GM21515 (cell line): ENCODE results near the gene STRADB.
"Not testable (repeated sequence)": the region's sequence is repeated elsewhere in the genome, so short reads cannot be mapped to it uniquely, and the experiment has no call there.

ENCODE experiments used
- ATAC-seq: cut with Tn5 transposase; IDR thresholded peaks from one replicate; pipeline ENCODE4 v1.9.1; 2021; ENCODE audit not compliant: unreplicated experiment

STRADB gene

DNA sequence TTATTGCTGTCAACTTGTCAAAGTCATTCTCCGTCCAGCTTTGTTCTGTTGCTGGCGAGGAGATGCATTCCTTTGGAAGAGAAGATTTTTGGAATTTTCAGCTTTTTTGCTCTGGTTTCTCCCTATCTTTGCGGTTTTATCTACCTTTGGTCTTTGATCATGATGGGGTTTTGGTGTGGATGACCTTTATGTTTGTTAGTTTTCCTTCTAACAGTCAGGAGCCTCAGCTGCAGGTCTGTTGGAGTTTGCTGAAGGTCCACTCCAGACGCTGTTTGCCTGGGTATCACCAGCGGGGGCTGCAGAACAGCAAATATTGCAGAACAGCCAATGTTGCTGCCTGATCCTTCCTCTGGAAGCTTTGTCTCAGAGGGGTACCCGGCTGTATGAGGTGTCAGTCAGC, 21.7 kb upstream of the STRADB start:
- not testable (repeated sequence) for ATAC-seq

DNA sequence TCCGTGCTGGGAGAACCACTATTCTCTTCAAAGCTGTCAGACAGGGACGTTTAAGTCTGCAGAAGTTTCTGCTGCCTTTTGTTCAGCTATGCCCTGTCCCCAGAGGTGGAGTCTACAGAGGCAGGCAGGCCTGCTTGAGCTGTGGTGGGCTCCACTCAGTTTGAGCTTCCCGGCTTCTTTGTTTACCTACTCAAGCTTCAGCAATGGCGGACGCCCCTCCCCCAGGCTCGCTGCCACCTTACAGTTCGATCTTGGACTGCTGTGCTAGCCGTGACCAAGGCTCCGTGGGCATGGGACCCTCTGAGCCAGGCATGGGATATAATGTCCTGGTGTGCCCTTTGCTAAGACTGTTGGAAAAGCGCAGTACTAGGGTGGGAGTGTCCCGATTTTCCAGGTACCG, 21.2 kb upstream of the STRADB start:
- ATAC-seq = not testable (repeated sequence)

DNA sequence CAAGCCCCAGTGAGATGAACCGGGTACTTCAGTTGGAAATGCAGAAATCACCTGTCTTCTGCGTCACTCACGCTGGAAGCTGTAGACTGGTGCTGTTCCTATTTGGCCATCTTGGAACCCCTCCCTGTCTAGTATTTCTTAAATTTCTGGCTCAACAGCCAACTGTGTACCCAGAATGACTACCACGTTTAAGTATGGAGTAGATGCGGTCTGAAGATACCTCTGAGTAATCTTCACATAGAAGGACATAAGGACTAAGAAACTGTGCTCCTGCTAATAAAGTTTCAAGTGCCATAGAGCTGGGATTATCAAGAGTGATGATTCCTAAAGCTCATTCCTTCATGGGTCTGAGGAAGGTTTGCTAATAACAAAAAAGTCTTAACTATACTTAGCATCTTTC, 20.7 kb upstream of the STRADB start:
- ATAC-seq = no peak

DNA sequence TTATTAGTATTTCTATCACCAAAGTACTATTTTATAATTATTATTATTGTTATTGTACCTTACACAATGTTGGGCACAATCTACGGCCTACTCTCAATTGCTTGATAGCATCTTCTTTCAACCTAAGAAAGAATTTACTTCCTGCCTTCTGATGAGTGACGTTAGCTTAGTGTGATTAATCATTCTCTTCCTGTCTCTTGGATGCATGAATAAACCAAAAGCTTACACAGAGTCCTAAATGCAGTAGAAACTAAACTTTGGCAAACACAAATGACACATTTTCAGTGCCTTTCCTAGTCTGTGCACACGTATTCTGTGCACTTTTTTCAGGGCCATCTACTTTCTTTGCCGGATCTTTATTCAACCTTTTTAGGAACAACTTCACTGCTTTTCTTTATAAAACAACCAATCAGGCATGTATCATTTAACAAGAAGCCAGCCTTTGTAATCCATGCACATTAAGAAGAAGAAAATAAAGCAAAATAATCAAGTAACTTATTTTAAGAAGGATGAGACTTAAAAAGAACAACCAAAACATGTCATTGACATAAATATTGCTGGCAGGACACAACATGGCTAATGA, 19.4 kb upstream of the STRADB start:
- no peak for ATAC-seq

DNA sequence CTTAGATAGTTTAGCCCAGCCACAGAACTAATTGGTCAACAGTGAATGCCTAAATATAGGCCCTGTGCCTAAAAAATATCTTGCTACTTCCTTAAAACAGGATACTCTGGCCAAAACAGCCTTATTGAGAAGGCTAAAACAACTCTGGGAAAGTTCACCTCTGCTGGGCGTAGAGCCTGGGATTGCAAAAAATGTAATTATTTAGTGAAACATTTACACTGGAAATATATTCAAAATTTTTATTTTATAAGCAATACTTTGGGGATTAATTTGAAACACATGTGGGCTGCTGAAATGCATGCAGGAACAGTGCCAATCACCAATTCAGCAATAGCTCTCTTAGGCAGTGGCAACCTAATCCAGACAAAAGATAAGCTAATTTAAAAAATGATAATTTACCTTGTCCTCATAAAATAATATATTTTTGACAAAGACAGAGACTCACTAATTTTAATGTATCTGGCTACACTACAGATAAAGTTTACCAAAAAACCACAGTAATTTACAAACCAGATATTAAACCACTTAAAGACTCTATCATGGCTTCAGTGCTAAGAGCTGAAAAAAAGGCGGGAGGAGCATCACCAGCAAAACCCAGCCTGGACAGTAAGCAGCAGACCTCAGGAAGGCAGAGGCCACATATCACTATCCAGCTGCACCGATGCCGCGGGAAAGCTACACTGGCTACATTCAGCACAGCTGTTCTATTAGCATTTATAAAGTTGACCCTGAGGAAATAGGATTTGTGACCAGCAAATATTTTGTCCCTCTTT, 18.7 kb upstream of the STRADB start:
- ATAC-seq = no peak

DNA sequence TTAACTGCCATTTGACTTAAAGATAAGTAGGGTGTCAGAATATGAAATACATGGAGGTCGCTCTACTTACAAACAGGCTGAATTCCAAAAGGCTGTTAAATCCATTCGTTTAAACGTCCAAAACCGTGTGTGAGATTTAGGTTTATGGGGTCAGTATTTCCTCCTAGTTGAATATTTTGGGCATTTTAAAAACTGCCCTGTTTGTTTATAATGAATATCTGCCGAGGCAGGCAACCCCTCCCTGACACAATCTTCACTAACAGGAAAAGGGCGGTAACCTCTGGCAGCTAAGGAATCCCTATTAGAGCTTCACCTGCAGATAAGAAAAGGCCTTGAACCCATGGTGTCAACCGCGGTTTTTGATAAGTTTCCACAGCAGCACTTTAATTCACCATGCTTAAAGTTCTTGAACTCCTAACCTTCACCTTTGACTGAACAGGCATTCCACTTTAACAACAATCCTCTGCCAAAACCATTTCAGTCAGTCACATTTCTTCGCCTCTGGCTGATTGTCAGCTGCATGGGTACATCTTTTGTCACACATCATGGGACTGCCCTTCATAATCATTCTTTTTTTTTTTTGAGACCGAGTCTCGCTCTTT, 18.0 kb upstream of the STRADB start:
- ATAC-seq = no peak

DNA sequence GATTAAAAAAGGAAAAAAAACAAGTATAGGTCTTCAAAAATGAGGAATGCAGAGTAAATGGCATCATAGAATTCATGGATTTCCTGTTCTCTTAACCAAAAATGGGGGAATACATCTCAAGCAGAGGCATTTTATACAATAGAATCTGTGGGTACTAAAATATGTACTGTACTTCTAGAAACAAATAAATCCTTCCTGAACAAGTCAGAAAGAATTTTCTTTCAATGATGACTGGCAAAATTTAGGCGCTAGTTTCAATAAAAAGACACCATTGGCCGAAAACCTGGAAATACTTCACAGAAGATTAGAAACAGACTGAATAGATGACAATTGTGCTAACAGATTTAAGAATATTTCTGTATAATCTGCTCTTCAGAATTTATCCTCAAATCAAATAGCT, 15.4 kb upstream of the STRADB start:
- no peak for ATAC-seq

DNA sequence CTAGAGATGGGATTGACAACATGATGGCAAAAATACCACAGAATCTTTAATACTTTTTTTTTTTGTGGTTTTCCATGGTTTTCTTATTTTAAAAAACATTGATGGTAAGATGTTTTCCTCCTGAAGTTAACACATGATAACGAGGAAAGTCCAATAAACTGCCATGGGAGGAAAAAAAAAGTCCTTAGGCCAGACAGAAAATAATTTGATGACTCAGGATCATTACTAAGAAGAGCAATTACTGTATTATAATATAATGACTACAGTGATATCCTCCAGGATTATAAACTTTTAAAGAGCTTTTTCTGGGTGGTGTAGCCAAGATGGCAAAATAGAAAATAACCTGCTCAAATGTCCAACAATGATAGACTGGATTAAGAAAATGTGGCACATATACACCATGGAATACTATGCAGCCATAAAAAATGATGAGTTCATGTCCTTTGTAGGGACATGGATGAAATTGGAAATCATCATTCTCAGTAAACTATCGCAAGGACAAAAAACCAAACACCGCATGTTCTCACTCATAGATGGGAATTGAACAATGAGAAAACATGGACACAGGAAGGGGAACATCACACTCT, 12.1 kb upstream of the STRADB start:
- ATAC-seq = not testable (repeated sequence)

DNA sequence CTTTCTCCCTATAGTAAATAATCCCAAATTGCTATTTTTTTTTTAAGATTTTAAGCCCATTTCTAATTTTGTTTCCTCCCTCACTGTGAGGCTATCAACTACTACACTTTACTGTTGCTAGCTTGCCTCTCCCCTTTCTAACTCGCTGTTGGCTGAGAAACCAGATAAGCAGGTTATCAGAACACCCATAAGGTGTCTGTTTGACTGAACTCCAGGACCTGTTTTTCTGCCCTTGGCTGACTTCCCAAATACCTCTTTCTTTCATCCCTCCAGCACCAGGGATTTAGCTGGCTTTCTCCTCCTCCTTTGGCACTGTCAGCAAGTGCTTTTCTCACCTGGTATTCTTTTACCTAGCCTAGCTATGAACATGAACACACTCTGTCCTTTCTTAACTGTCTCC, 11.4 kb upstream of the STRADB start:
- ATAC-seq = no peak

DNA sequence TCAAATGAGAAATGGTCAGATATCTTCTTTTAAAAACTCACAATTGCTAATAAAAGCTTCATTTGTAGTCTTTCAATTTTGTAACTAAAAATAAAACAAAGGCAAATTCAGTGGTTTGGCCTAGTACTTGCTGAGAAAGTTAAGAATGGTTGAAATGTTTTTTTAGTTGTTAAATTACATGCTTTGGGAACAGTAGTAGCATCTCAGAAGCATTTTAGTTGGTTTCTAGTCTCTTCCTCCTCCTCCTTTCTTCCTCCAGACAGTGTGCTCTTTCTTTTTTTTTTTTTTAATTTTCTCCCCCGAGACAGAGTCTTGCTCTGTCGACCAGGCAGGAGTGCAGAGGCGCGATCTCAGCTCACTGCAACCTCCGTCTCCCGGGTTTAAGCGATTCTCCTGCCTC, 10.1 kb upstream of the STRADB start:
- ATAC-seq = no peak

DNA sequence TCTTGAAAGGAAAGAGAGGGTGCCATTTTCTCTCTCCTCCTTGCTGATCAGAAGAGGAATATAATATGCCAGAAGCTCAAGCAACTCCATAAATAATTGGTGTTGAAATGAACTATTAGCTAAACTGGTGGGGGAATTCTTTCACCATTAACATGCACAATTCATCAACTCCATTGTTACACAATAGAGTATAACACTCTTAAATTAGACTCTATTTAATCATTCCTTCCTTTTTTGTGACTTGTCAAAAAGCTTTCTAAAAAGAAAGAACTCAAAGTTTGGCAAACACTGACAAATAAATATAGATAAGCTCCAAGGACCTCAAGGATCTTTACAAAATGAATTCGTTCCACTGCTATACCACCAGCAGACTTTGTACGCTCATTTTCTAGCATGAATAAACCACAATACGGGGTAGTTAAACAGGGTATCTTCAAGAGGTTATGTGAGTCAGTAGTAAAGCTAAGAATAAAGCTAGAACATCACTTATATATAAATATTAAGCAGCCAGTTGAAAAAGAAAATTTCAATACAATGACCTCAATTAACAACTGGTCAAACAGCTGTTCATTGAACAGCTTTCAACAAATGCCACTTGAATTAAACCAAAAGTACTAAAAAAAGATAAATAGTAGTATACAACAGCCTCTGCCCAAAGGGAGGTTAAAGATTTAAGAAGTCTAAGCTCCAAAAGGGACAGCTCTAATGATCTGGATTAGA, 6.6 kb upstream of the STRADB start:
- ATAC-seq = no peak

DNA sequence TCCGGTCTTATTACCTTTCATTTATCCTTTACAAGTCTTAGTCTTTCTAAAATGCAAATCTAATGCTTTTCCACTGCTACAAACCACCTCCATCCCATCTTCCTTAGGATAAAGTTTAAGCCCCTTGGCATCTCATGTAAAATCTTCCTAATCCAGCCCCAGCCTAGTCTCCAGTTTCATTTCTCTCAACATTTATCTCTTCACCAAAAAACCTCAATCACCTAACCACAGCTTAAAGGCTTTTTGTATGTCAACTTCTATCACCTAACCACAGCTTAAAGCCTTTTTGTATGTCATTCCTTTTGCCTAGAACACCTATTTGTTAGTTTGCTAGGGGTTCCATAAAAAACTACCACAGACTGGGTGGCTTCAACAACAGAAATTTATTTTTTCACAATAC, 4.5 kb upstream of the STRADB start:
- ATAC-seq = no peak

DNA sequence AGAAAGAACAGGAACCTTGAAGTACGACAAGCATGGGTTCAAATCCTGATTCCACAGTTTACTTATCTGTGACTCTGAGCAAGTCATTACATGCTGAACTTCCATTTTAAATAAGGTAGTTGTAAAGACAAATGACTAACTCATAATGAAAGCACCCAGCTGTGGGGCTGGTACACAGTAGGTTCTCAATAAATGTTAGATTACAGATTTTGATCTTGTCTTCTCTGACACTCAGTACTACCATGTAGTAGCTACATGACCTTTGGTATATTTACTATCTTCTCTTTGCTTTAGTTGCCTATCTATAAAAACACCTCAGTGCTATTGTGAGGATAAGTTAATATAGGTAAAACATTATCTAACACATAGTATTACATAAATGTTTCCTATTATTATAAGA, 3.5 kb upstream of the STRADB start:
- no peak for ATAC-seq

DNA sequence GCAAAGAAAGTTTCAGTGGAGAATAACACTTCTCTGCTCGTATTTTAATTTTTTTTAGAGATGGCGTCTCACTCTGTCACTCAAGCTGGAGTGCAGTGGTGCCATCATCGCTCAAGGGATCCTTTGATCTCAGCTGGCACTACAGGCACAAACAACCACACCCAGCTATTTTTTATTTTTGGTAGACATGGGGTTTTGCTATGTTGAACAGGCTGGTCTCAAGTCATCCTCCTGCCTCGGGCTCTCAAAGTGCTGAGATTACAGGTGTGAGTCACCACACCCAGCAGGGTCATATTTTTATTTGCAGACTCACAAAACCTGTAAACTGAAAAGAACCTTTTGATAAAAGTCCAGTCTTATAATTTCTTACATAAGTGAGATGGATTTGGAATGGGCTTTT, 2.8 kb upstream of the STRADB start:
- ATAC-seq = no peak

DNA sequence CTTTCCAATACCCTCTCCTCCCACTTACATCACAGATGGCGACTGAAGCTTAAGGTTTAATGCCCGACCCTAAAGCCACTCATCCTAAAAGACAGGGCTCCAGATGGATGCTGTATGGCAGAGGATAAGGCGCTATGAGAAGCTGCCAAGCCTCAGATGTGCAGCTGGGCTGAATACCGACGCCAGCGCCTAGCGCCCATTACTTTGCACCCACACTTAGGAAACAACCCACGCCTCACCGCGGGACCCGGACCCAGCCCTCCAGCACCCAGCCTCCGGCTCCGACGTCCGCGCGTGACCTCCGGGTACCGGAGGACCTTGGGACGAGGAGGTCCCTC, 617 bp upstream of the STRADB start:
- peak; percentile 32 for ATAC-seq

DNA sequence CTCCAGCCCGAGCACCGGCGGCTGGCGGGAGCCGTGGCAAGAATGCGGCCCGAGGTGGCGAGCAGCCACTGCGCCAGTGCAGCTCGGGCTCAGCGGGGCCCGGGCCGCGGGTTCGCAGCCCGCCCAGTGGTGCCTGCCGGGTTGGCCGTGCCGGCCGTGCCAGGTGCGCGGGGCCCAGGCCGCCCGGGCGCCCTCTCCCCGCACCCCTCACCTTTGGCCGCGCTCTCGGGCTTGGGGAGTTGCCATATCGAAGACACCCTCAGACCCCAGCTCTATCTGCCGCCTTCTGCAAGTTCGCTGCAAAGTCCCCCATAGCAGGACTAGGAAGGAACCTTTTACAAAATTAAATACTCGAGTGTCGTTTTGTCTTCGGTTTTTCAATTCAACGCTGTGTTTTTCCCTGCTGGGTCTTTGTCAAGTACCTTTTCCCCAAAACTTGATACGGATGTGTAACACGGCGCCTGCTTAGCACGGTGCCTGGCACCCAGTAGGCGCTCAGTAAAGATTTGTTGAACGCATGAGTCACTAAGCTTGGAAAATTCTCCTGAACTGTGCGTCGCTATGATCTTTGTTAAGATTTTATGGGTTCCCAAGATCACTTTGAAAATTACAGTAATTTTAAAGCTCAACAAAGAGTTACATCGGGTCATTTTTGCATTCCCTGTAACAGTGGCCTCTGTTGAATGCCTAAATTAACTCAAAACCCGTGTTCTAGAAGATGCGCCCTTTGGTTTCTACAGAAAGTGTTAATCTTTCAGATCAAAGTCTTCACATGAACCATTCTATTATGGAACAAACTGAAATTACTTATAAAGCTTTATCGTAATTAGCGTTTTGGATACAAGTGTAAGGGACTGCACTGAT, 750 bp downstream of the STRADB start:
- ATAC-seq = peak; percentile 30

DNA sequence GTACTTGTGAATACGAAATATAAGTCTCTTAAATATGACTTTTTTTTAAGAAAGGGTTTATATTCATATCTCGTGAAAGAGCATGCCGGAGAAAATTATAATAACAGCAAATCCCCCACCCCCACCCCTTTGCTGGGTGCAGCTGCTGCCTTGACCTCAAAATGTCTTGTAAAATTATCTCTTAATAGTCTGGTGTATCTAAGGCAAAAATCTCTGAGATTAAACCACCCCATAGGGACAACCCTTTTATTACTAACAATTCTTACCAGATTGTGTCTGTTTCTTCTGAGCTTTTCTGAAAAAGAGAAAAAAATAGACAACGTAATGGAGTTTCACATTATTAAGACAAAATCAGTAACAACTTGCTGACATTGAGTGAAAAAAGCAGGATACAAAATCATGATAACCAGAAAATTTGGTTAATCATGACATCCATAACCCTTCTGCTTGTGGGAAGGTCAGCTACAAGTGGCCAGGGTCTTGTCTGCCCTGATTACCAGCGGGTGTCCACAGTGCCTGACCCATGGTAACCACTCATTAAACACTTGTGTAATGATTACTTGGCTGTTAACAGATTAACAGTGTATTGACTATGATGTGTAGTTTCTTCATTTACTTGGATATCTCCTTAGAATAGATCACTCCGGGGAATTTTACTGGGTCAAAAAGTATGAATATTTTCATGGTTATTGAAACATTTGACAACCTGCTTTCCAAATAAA, 1.5 kb downstream of the STRADB start:
- ATAC-seq = no peak

DNA sequence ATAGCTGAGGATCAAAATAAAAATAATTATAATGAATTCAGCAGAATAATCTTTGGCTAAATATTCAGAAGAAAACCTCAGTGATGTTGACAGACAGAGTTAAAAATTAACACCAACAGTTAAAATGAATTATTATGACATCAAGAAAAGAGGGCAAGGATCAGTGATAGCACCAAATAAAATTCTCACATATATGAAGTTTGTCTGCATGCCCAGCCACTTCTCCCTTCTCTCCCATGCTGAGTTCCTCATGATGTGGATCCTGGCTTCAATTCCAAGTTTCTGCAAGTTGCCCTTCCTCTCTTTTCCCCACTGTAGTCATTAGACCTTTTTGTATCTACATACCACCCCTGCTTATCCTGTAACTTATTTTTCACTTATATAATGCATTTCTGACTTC, 6.8 kb downstream of the STRADB start:
- no peak for ATAC-seq

DNA sequence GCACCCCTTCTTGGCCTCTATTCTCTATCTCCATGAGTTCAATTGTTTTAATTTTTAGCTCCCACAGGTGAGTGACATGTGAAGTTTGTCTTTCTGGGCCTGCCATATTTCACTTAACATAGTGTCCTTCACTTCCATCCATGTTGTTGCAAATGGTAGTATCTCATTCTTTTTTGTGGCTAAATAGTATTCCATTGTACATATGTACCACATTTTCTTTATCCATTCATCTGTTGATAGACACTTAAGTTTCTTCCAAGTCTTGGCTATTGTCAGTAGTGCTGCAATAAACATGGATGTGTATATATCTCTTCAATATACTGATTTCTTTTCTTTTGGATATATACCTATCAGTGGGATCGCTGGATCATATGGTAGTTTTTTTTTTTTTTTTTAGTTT, 9.0 kb downstream of the STRADB start:
- ATAC-seq = no peak

DNA sequence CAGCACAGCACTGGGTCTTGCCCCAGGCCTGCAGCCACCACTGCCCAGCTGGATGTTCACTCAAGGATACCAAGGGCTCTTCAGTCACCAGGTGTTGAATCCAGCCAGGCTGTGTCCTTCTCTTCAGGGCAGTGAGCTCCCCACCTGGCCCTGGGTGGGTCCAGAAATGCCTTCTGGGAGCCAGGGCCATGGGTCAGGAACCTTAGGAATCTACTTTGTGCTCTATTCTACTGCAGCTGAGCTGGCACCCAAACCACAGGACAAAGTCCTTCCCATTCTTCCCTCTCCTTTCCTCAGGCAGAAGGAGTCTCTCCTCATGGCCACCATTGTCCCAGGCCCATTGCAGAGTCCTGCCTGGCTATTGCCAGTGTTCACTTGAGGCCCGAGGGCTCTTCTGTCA, 13.0 kb downstream of the STRADB start:
- ATAC-seq = no peak
